Mucosa of descending colon (tissue), 3 donors: Measurements from ENCODE around the gene PIGB. TPM values are rescaled to one million over a fixed set of nuclear protein-coding genes. Genes with fewer than 3 reads are reported as not detected.

Experiments
- ATAC-seq: fragments of 200-7000 bp; cut with Tn5 transposase; one replicate; pipeline ENCODE4 v1.9.1; 2020; ENCODE audit warnings: mild to moderate bottlenecking, moderate library complexity
- DNase-seq, 3 donors: peaks; one replicate each; pipeline ENCODE4 v3.0.0-alpha.2; 2020
- H3K36me3 ChIP-seq: fragments of 200-600 bp; one replicate; pipeline ENCODE4 v1.8.0; 2021; ENCODE audit warnings: low read depth, mild to moderate bottlenecking
- H3K4me1 ChIP-seq: fragments of 200-600 bp; one replicate; pipeline ENCODE4 v1.8.0; 2021; ENCODE audit warnings: low read depth, mild to moderate bottlenecking
- H3K4me3 ChIP-seq: fragments of 200-600 bp; one replicate; pipeline ENCODE4 v1.8.0; 2021; ENCODE audit warnings: mild to moderate bottlenecking
- H3K9me3 ChIP-seq: fragments of 200-600 bp; one replicate; pipeline ENCODE4 v1.8.0; 2021; ENCODE audit warnings: mild to moderate bottlenecking
- intact Hi-C, 2 donors: fragments of 100-400 bp; cut with DNase I in 1 of 2; cut with micrococcal nuclease in 1 of 2; formaldehyde crosslinking; loops; one replicate each; pipeline versions ENCODE4 v1.11.0 to v1.11.1; 2022; cut with DNase I, micrococcal nuclease
- long read RNA-seq, 2 donors: library from polyadenylated mRNA; unstranded; transcript quantifications; one replicate each; pipeline ENCODE4 v2.0.0, GENCODE V29; 2019 to 2021
- total RNA-seq, 3 donors: library from RNA; stranded (reverse); fragmentation: NEBNext Ultra II Directional in 2 of 3; extraction: Animal tissue kit (Norgen Biotek cat#: 25700) in 2 of 3; gene quantifications; one replicate each; pipeline versions ENCODE4 v1.2.1 to v1.2.4, GENCODE V29; 2021 to 2023
- TF ChIP-seq, protein P1 (sequence below): fragments of 200-600 bp; IDR thresholded peaks from one replicate; pipeline ENCODE4 v1.8.0; 2022; ENCODE audit warnings: antibody characterized with exemption, mild to moderate bottlenecking
- donor health status: DM: no; HTN: no; CAD: no; lungs with moderate emphysema.
- donor health status: DM: no; HTN: no; CAD: no.
- donor health status: DM: no; HTN: yes; CAD: no.

The PIGB gene
- 10 to 100 TPM; 12.8 to 17.9 (median 17.1) TPM for total RNA-seq
- long read RNA-seq, donor 1, partial matches to known transcripts, result 1 of 6 reads
- long read RNA-seq, donor 1, other reads (novel, unspliced or antisense), result 5 of 6 reads
- long read RNA-seq, donor 2, transcript PIGB-202 (12 exons, 1,668 nt), result major isoform, 6 of 7 reads
- long read RNA-seq, donor 2, partial matches to known transcripts, result 0 of 7 reads
- long read RNA-seq, donor 2, other reads (novel, unspliced or antisense), result 1 of 7 reads

DNA sequence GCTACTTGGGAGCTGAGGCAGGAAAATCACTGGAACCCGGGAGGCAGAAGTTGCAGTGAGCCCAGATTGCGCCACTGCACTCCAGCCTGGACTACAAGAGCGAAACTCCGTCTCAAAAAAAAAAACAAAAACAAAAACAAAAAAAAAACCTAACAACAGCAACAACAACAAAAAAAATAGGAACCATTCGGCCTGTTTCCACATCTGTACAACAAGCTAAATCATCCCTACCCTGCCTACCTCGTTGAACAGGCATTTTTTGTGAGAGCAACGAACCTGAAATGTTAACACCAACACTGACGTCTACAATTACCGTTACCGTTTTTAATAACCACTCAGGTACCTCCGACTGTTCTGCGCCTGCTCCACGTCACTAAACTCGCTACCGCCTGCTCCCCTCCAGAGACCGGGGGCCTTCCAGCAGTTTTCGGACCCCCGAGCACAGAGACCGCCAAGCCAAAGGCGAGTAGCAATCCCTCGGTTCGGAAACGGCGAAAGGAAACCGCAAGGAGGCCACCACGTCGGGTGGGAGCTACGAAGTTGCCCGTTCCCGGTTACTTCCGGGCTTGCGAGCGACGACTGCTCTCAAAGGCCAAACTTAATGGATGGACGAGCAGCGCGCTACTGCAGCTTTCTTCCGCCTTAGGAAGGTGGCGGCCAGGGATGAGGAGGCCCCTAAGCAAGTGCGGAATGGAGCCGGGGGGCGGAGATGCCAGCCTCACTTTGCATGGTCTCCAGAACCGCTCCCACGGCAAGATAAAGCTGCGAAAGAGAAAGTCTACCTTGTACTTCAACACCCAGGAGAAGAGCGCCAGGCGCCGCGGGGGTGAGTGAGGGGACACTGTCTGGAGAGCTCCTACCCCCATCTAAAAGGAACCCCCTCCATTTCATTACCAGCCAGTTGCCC is at the start of gene PIGB, which contains the start of gene PIGBOS1:
Gene PIGB (plus strand): TSS at position 635 of the 907 bp plus-strand sequence. CDS start 29 bp downstream, at position 664.
Gene PIGBOS1 (minus strand): TSS at position 536 of the 907 bp plus-strand sequence. CDS start 1,331 bp downstream, outside the sequence.
- TF ChIP-seq, protein P1, sequence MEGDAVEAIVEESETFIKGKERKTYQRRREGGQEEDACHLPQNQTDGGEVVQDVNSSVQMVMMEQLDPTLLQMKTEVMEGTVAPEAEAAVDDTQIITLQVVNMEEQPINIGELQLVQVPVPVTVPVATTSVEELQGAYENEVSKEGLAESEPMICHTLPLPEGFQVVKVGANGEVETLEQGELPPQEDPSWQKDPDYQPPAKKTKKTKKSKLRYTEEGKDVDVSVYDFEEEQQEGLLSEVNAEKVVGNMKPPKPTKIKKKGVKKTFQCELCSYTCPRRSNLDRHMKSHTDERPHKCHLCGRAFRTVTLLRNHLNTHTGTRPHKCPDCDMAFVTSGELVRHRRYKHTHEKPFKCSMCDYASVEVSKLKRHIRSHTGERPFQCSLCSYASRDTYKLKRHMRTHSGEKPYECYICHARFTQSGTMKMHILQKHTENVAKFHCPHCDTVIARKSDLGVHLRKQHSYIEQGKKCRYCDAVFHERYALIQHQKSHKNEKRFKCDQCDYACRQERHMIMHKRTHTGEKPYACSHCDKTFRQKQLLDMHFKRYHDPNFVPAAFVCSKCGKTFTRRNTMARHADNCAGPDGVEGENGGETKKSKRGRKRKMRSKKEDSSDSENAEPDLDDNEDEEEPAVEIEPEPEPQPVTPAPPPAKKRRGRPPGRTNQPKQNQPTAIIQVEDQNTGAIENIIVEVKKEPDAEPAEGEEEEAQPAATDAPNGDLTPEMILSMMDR, result no peak
- no peaks in the 10 kb centered on the region for H3K36me3 ChIP-seq
- intact Hi-C loops, result no loop called here
- DNase-seq (peak; percentile 88 to 93 (median 90)), ATAC-seq (peak; percentile 100)
- peak within 1 kb of the TSS; percentile 68 for H3K4me3 ChIP-seq
- no peaks in the 10 kb centered on the region for H3K9me3 ChIP-seq
- peaks cover 13% of the 10 kb centered on the region for H3K4me1 ChIP-seq

DNA sequence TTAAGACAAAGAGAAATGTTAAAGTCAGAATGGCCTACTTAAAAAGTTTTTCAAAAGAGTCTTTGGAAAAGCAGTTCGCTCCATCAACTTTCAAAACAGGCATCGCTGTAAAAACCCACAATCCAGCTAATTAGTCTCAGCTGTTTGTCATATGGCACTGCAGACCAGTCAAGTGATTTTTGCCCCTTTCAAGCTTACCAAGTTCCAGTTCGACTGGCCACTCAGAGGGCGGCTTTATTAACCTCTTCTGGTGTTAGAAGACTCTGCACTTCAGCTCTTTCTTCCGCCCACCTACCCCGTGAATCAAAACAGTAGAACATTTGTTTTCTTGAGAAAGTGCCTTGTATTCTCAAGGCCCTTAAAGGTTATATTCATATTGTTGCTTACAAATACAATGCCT is 48.7 kb upstream of the PIGB start:
- Histone ChIP-seq H3K4me1 (no peaks in the 10 kb centered on the region), H3K36me3 (no peaks in the 10 kb centered on the region), H3K4me3 (no peak overlapping the region), H3K9me3 (no peaks in the 10 kb centered on the region)
- no peak for ATAC-seq
- DNase-seq, result no peak
- TF ChIP-seq, protein P1, result no peak
- intact Hi-C loops, result no loop called here

DNA sequence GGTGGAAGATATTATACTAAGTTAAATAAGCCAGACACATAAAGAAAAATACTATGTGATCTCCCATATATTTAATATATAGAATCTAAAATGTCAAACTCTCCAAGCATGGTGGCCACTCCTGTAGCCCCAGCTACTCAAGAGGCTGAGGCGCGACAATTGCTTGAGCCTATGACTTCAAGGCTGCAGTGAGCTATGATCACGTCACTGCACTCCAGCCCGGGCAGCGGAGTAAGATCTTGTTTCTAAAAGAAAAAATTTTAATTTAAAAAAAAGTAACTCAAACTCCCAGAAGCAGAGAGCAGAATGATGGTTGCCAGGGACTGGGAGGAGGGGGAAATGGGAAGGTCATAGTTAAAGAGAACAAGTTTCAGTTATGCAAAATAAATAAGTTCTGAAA is 42.7 kb upstream of the PIGB start:
- no peak for DNase-seq
- TF ChIP-seq, protein P1, result no peak
- no peak overlapping the region for H3K4me3 ChIP-seq
- no peaks in the 10 kb centered on the region for H3K36me3 ChIP-seq
- ATAC-seq, result no peak
- H3K4me1 ChIP-seq, result no peaks in the 10 kb centered on the region
- intact Hi-C loops, result no loop called here
- H3K9me3 ChIP-seq, result no peaks in the 10 kb centered on the region

DNA sequence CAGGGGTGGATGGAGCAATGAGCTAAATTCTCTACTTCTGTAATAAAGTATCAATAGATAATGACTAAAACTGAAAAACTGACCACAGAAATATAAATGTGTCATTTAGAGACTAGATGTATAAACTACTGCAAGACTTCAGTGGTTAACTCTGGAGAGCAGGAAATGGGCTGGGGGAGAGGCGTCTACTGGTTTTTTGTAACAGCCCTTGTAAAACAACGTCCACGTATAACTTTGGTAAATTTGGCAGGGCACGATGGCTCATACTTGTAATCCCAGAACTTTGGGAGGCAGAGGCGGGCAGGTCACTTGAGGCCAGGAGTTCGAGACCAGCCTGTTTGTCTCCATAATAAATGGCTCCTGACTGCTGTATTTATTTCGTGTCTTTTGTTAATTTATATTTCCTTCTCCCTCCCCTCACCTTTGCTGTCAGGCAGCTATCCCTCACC is 41.9 kb upstream of the PIGB start:
- Histone ChIP-seq H3K36me3 (no peaks in the 10 kb centered on the region), H3K4me1 (no peaks in the 10 kb centered on the region), H3K4me3 (no peak overlapping the region), H3K9me3 (no peaks in the 10 kb centered on the region)
- DNase-seq, result no peak
- TF ChIP-seq, protein P1, result no peak
- intact Hi-C loops, result no loop called here
- ATAC-seq, result peak; percentile 55

DNA sequence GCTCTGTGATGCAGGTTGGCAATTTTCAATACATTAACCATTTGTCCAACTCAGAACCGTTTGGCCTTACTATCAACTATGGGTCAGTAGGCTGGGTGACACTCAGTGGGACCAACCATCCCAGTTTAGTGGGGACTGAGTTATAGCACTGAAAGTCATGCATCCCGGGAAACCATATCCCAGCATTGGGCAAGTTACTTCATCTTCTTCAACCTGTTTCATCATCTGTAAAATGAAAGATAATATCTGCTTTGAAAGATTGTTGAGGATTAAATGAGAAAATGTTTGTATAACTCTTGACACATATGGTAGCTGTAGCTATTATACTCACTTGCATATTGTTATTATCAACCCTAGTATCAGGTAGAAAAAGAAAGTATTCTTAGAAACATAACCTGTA is 41.3 kb upstream of the PIGB start:
- Histone ChIP-seq H3K4me3 (no peak overlapping the region), H3K9me3 (no peaks in the 10 kb centered on the region), H3K36me3 (no peaks in the 10 kb centered on the region), H3K4me1 (no peaks in the 10 kb centered on the region)
- DNase-seq (no peak), ATAC-seq (no peak)
- TF ChIP-seq, protein P1, result no peak
- intact Hi-C loops, result no loop called here
